ENCODE data around the gene MGA. TPM values are rescaled to one million over a fixed set of nuclear protein-coding genes. Genes with fewer than 3 reads are reported as not detected.

MGA gene
- total RNA-seq, 6 experiments from 2014 or later, result 11.8 to 16.6 (median 15.3) TPM

- Mint-ChIP-seq H3K27me3 (ENCODE audit: insufficient read depth) (no peaks in the 10 kb centered on the region), H3K4me1 (ENCODE audit: low read depth) (peaks cover 12% of the 10 kb centered on the region), H3K9me3 (no peaks in the 10 kb centered on the region), H3K27ac (no peak overlapping the region), H3K4me3 (no peak overlapping the region), H3K36me3 (ENCODE audit: low read depth) (no peaks in the 10 kb centered on the region)
- no peak for TF ChIP-seq CTCF (IDR thresholded peaks at IDR 0.05)
- no peak for DNase-seq
These were observed 26.1 kb upstream of the MGA start for GRCh38 chr15:41634072-41634626.

GRCh38 chr15:41637086-41637485 is 23.1 kb upstream of the MGA start:
- H3K27ac Mint-ChIP-seq, result no peak overlapping the region
- no peak overlapping the region for H3K4me3 Mint-ChIP-seq
- no peak for TF ChIP-seq CTCF (IDR thresholded peaks at IDR 0.05)
- no peaks in the 10 kb centered on the region for H3K9me3 Mint-ChIP-seq
- H3K36me3 Mint-ChIP-seq (ENCODE audit: low read depth), result no peaks in the 10 kb centered on the region
- H3K4me1 Mint-ChIP-seq (ENCODE audit: low read depth), result peaks cover 14% of the 10 kb centered on the region
- DNase-seq, result no peak
- H3K27me3 Mint-ChIP-seq (ENCODE audit: insufficient read depth), result no peaks in the 10 kb centered on the region; the same call in 1 of the 2 replicates

DNA sequence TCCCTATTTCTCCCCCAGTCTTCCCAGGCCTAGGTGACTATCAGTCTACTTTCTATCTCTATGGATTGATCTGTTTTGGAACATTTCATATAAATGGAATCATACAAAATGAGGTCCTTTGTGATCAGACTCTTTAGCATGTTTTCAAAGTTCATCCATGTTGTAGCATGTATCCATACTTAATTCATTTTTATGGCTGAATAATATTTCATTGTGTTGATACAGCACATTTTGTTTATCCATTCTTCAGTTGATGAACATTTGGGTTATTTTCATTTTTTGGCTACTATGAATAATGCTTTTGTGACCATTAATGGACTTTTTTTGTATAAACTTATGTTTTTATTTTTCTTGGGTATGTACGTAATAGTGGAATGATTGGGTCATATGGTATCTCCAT is 19.2 kb upstream of the MGA start:
- no peaks in the 10 kb centered on the region for H3K36me3 Mint-ChIP-seq (ENCODE audit: low read depth)
- no peaks in the 10 kb centered on the region; the same call in 1 of the 2 replicates for H3K27me3 Mint-ChIP-seq (ENCODE audit: insufficient read depth)
- DNase-seq, result no peak
- no peak for TF ChIP-seq CTCF (IDR thresholded peaks at IDR 0.05)
- peaks cover 13% of the 10 kb centered on the region for H3K4me1 Mint-ChIP-seq (ENCODE audit: low read depth)
- no peak overlapping the region for H3K4me3 Mint-ChIP-seq
- H3K9me3 Mint-ChIP-seq, result no peaks in the 10 kb centered on the region
- no peak overlapping the region for H3K27ac Mint-ChIP-seq

GRCh38 chr15:41647262-41647661 is 12.9 kb upstream of the MGA start:
- DNase-seq, result no peak
- Mint-ChIP-seq H3K9me3 (peaks cover 5% of the 10 kb centered on the region; the same call in 1 of the 2 replicates), H3K36me3 (ENCODE audit: low read depth) (peaks cover 12% of the 10 kb centered on the region), H3K27ac (no peak overlapping the region), H3K27me3 (ENCODE audit: insufficient read depth) (no peaks in the 10 kb centered on the region), H3K4me1 (ENCODE audit: low read depth) (peaks cover 8% of the 10 kb centered on the region), H3K4me3 (no peak overlapping the region)
- TF ChIP-seq CTCF (IDR thresholded peaks at IDR 0.05), result no peak

GRCh38 chr15:41648097-41648496 is 12.1 kb upstream of the MGA start:
- TF ChIP-seq CTCF (IDR thresholded peaks at IDR 0.05), result no peak
- H3K4me3 Mint-ChIP-seq, result no peak overlapping the region
- peaks cover 5% of the 10 kb centered on the region; the same call in 1 of the 2 replicates for H3K9me3 Mint-ChIP-seq
- H3K27ac Mint-ChIP-seq, result no peak overlapping the region
- H3K4me1 Mint-ChIP-seq (ENCODE audit: low read depth), result peaks cover 8% of the 10 kb centered on the region
- DNase-seq, result no peak
- peaks cover 12% of the 10 kb centered on the region for H3K36me3 Mint-ChIP-seq (ENCODE audit: low read depth)
- H3K27me3 Mint-ChIP-seq (ENCODE audit: insufficient read depth), result no peaks in the 10 kb centered on the region

Data from HFFc6 (cell line).